Testis (tissue), 3 donors: Measurements from ENCODE around the gene PITPNM3. TPM values are rescaled to one million over a fixed set of nuclear protein-coding genes. Genes with fewer than 3 reads are reported as not detected.

Experiments
- DNase-seq: peaks from one replicate; pipeline ENCODE4 v3.0.0-alpha.2; 2019
- H3K27ac ChIP-seq, 2 donors: fragments of 200-600 bp; sonication (generic); one replicate each; pipeline ENCODE4 v1.5.1; 2019
- H3K27me3 ChIP-seq: fragments of 200-600 bp; sonication (generic); one replicate; pipeline ENCODE4 v1.5.1; 2019
- H3K36me3 ChIP-seq: fragments of 200-600 bp; sonication (generic); one replicate; pipeline ENCODE4 v1.5.1; 2017; ENCODE audit warnings: low read depth; ENCODE audit errors: missing control alignments
- H3K4me1 ChIP-seq: fragments of 200-600 bp; sonication (generic); one replicate; pipeline ENCODE4 v1.5.1; 2019
- H3K4me3 ChIP-seq, 2 donors: fragments of 200-600 bp; sonication (generic); one replicate each; pipeline ENCODE4 v1.5.1; 2017 to 2019
- H3K9me3 ChIP-seq: fragments of 200-600 bp; sonication (generic); one replicate; pipeline ENCODE4 v1.5.1; 2017
- CTCF ChIP-seq, 3 experiments: fragments of 450-650 bp in 2 of 3; fragments of 200-600 bp in 1 of 3; sonication (generic) in 1 of 3; IDR thresholded peaks; one replicate each; pipeline ENCODE4 v1.5.1; 2016 to 2019; ENCODE audit warnings: antibody characterized with exemption in 3 of 3, mild to moderate bottlenecking in 2 of 3, moderate library complexity in 1 of 3
- POLR2A ChIP-seq: fragments of 450-650 bp; IDR thresholded peaks from one replicate; pipeline ENCODE4 v1.6.1; 2017; ENCODE audit warnings: antibody characterized with exemption, mild to moderate bottlenecking, moderate library complexity
- WGBS, 2 donors: methylation state at CpG; one replicate each; pipeline ENCODE4 v1.1.5; 2018; 5-methylcytosine and 5-hydroxymethylcytosine counted together
- intact Hi-C: fragments of 100-400 bp; cut with DNase I; formaldehyde crosslinking; loops from one replicate; pipeline ENCODE4 v1.15.1; 2023; ENCODE audit warnings: low total_unique reads
- polyA plus RNA-seq: library from polyadenylated mRNA; stranded (reverse); fragments of 350-450 nt; fragmentation: Illumina TruSeq; extraction: RNeasy Lipid Tissue Mini Kit (QIAGEN cat#74804); gene quantifications from one replicate; pipeline ENCODE4 v1.2.3, GENCODE V29; 2014; ENCODE audit warnings: low read depth, low replicate concordance; ENCODE audit not compliant: insufficient read depth
- total RNA-seq, 2 donors: library from RNA; depleted of rRNA; stranded (reverse); fragments of >200 nt; gene quantifications; one replicate each; pipeline ENCODE4 v1.2.3, GENCODE V29; 2016

Gene PITPNM3
- total and polyA plus RNA-seq, 3 donors from 2014 or later: 6.3 to 7.3 (median 6.7) TPM

GRCh38 chr17:6592173-6592572 is 35.8 kb upstream of the PITPNM3 start:
- Histone ChIP-seq H3K4me1 (no peaks in the 10 kb centered on the region), H3K4me3 (no peak overlapping the region), H3K9me3 (no peaks in the 10 kb centered on the region), H3K36me3 (no peaks in the 10 kb centered on the region), H3K27ac (no peak overlapping the region), H3K27me3 (no peaks in the 10 kb centered on the region)
- DNase-seq: no peak
- TF ChIP-seq CTCF (IDR thresholded peaks at IDR 0.05) (no peak), POLR2A (no peak)
- intact Hi-C loops: no loop called here
- WGBS, 2 donors: 95 to 97% methylated on average over 6 of the region's 6 CpGs

GRCh38 chr17:6591599-6592158 is 35.3 kb upstream of the PITPNM3 start:
- no peak overlapping the region for H3K27ac ChIP-seq
- H3K36me3 ChIP-seq: no peaks in the 10 kb centered on the region
- TF ChIP-seq POLR2A (no peak), CTCF (IDR thresholded peaks at IDR 0.05) (no peak)
- no peak for DNase-seq
- no peaks in the 10 kb centered on the region for H3K27me3 ChIP-seq
- no peak overlapping the region for H3K4me3 ChIP-seq
- intact Hi-C loops: no loop called here
- WGBS, 2 donors: 72 to 74% methylated on average over 7 of the region's 7 CpGs
- H3K9me3 ChIP-seq: no peaks in the 10 kb centered on the region
- no peaks in the 10 kb centered on the region for H3K4me1 ChIP-seq

- H3K27me3 ChIP-seq: no peaks in the 10 kb centered on the region
- H3K36me3 ChIP-seq: no peaks in the 10 kb centered on the region
- DNase-seq: no peak
- TF ChIP-seq POLR2A (no peak), CTCF (IDR thresholded peaks at IDR 0.05) (no peak)
- no peaks in the 10 kb centered on the region for H3K4me1 ChIP-seq
- H3K27ac ChIP-seq: no peak overlapping the region
- WGBS, 2 donors: 97 to 98% methylated on average over 14 to 15 of the region's 15 CpGs
- intact Hi-C loops: no loop called here
- H3K4me3 ChIP-seq: no peak overlapping the region
- H3K9me3 ChIP-seq: no peaks in the 10 kb centered on the region
Observed at GRCh38 chr17:6589266-6589946, 33.1 kb upstream of the PITPNM3 start.

GRCh38 chr17:6588165-6588564 is 31.8 kb upstream of the PITPNM3 start:
- intact Hi-C loops: no loop called here
- Histone ChIP-seq H3K4me3 (no peak overlapping the region), H3K36me3 (no peaks in the 10 kb centered on the region), H3K27ac (no peak overlapping the region), H3K27me3 (no peaks in the 10 kb centered on the region), H3K4me1 (no peaks in the 10 kb centered on the region), H3K9me3 (no peaks in the 10 kb centered on the region)
- TF ChIP-seq POLR2A (no peak), CTCF (IDR thresholded peaks at IDR 0.05) (no peak)
- WGBS, 2 donors: 95 to 96% methylated on average over 5 of the region's 5 CpGs
- DNase-seq: no peak

GRCh38 chr17:6587310-6587709 is 31.0 kb upstream of the PITPNM3 start:
- Histone ChIP-seq H3K27me3 (no peaks in the 10 kb centered on the region), H3K36me3 (no peaks in the 10 kb centered on the region), H3K9me3 (no peaks in the 10 kb centered on the region), H3K27ac (no peak overlapping the region), H3K4me3 (no peak overlapping the region), H3K4me1 (no peaks in the 10 kb centered on the region)
- no peak for DNase-seq
- WGBS, 2 donors: 97 to 98% methylated on average over 4 of the region's 4 CpGs
- TF ChIP-seq POLR2A: no peak
- TF ChIP-seq CTCF (IDR thresholded peaks at IDR 0.05): no peak
- intact Hi-C loops: no loop called here
